Measurements from ENCODE around the gene SIK3.
"Not testable (repeated sequence)": the region's sequence is repeated elsewhere in the genome, so short reads cannot be mapped to it uniquely, and the experiment has no call there.

Gene SIK3

DNA sequence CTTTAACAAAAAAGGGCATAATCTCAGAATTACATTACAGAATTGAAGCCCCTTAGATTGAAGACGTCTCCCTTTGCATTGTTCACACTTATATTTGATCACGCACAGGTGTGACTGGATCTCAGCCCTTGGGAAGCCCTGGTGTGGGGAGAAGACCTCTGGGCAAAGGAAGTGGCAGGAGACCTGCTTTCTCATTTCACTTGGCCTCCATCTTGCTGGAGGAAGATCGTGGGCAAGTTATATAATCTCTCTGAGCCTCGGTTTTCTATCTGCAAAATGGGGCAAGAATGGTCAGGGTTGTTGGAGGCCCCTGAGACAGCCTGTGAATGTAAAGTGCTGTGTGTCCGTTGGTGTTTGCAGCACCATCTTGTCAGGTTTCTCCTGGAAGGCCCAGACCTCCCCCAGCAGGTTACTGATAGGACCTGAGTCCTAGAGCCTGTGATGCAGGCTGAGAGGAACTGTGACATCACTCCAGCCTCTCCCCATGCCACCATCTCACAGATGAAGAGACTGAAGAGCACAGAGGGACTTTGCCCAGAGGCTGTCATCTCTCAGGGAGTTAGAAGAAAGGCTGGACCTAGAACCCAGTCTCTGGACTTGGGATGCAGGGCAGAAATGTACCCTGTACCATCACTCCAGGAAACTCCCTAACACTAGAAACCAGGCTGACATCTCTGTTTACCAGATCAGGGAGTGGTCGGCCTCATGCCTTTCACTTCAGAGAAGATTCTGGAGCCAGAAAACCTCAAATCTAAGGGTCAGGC, 259.7 kb downstream of the SIK3 start:
- DNase-seq (ENCODE audit: low spot score): no peak

DNA sequence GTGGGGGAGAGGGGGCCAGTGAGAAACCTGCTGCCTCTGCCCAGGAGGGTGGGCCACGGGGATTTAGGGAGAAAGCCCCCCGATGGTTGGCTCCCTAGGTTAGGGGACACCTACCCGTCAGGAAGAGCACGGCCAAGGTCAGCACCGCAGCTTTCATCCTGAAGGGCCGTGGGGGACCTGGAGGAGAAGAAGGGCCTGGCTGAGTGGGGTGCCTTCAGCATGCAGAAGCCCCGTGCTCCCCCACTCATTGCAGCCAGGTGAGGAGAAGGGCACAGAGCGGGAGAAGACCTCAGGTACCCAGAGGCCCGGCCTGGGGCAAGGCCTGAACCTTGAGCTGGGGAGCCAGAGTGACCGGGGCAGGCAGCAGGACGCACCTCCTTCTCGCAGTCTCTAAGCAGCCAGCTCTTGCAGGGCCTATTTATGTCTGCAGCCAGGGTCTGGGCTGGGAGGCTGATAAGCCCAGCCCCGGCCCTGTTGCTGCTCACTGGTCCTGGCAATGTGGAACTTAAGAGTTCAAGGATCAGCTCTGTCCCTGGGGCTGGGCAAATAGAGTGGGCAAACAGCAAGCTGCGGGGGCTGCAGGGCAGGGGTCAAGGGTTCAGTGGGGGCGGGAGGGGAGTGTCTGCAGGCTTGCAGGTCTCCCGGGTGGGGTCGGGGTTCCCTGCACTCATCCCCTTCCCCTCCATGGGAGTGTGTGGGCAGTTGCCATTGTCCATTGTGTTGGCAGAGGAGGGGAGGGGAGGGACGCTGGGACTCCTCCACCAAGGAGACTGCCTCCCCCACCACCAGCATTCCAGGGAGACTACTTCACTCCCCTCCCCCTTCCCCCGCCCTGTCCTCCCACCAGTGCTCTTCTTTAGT, 260.8 kb downstream of the SIK3 start, which contains the start of gene APOA1:
TSS of gene APOA1 (minus strand) at position 392 of the 861 bp plus-strand sequence. CDS start at position 157, 235 bp downstream.
- no peak for DNase-seq (ENCODE audit: low spot score)

DNA sequence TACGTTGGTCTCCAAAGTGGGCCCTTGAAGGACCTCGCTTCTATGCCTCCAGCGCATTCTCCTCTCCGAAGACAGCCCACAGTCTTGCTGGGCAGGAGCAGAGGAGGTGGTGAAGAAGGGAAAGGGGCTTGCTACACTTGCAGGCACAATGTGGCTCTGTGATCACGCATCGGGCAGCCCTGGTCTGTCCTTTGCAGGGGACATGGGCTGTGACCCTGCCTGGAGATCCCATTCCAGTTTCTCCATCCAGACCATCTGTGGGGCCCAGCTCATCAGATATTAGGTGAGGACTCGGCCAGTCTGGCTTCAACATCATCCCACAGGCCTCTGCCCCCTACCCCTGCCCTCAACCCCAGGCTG, 261.6 kb downstream of the SIK3 start:
- no peak for DNase-seq (ENCODE audit: low spot score)

DNA sequence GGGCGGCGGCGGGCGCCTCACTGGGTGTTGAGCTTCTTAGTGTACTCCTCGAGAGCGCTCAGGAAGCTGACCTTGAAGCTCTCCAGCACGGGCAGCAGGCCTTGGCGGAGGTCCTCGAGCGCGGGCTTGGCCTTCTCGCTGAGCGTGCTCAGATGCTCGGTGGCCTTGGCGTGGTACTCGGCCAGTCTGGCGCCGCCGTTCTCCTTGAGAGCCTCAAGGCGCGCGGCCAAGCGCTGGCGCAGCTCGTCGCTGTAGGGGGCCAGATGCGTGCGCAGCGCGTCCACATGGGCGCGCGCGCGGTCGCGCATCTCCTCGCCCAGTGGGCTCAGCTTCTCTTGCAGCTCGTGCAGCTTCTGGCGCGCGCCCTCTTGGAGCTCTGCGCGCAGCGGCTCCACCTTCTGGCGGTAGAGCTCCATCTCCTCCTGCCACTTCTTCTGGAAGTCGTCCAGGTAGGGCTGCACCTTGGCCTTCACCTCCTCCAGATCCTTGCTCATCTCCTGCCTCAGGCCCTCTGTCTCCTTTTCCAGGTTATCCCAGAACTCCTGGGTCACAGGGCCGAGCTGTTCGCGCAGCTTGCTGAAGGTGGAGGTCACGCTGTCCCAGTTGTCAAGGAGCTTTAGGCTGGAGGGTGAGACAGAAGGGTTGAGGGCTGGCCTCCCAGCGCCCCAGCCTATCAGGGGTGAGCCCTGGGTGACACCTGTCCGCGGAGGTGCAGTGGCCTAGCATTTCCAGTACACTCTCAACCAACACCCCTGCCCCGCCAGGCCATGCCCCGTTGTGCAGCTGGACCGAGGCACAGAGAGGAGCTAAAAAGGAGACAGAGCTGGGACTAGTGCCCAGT, 262.2 kb downstream of the SIK3 start:
- DNase-seq (ENCODE audit: low spot score): peak; percentile 98

DNA sequence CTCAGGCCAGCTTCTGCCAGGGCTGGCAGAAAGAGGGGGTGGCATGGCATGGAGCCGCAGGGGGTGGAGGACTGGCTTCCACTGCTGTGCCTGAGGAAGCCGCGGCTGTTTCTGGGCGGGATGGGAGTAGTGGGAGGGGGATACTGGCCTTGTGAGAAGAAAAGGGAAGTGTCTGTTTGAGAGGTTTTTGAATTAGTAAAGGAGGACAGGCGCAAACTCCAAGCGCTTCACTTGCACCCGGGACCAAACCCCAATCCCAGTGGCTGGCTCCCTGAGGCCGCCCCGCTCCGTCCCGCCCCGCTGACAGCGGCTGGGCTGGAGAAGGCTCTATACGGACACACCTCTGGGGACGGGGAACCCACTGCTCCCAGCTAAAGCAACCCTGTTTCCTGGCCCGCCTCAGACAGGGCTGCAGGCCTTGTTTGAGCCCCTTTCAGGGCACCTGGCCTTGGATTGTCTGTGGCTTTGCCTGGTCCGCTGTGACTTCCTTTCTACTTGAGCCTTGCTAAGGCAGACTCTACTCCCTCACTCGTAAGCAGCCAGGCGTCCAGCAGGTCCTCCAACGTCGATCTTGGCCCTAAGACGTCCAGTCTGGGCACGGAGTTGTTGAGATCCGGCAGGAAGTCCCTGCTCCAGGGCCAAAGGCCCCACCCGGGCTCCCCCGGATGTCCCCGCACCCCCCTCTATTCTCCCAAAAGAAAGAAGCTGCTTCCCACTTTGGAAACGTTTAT, 263.0 kb downstream of the SIK3 start:
- no peak for DNase-seq (ENCODE audit: low spot score)

DNA sequence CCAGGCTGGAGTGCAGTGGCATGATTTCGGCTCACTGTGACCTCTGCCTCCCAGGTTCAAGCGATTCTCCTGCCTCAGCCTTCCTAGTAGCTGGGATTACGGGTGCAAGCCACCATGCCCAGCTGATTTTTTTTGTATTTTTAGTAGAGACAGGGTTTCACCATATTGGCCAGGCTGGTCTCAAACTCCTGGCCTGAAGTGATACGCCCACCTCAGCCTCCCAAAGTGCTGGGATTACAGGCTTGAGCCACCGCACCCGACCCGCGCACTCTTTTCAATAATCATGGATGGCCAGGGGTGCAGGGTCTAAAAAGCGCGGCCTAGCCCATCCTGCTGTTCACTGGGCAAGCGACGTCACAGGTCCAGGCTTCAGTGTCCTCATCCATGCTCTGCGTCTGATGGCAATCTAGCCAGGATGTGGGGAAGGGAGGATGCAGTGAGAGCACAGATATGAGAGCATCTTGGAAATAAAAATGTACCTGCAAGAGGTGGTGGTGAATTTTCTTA, 263.6 kb downstream of the SIK3 start:
- not testable (repeated sequence) for DNase-seq (ENCODE audit: low spot score)

DNA sequence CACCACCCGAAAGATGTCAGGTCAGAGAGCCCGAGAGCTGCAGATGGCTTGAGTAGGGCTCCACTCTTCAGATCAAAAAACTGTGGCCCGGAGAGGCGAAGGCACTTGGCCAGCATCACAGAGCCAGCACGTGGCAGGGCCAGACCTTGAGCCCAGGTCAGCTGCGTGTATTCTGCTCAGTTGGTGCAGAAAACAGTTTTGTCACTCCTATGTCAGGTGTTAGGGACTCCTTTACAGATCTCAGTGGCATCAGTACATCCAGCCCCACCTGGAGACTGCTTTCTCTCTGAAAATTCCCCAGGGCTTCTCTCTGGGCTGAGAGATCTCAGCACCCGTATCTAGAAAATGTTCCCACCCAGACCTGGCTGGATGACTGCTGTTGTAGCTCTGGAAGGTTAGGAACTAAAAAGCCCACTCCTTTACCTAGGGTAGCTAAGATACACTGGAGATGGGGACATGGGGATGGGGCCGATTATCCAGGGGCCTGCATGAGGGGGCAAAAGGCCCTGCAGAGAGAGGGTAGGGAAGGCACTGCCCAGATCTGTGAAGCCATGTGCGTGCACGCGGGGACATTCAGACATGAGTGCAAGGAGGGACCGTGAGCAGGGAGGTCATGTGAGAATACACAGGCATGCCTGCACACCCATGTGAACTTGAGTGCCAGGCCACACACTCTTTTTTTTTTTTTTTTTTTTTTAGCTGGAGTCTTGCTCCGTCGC, 264.3 kb downstream of the SIK3 start:
- no peak for DNase-seq (ENCODE audit: low spot score)

DNA sequence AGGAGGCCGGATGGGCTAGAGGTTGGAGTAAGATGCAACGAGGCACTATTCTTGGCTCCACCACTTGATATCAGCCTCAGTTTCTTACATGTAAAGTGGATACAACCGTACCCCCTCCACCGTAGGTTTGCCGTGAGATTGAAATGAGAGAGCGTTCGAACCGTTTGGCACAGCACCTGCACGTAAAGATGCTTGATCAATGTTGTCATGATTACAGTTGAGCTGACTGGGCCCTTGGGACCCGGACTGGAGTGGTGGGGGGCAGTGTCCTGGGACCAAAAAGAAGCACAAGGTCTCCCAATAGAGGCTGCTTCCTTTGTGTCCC, 264.8 kb downstream of the SIK3 start:
- DNase-seq (ENCODE audit: low spot score): no peak

DNA sequence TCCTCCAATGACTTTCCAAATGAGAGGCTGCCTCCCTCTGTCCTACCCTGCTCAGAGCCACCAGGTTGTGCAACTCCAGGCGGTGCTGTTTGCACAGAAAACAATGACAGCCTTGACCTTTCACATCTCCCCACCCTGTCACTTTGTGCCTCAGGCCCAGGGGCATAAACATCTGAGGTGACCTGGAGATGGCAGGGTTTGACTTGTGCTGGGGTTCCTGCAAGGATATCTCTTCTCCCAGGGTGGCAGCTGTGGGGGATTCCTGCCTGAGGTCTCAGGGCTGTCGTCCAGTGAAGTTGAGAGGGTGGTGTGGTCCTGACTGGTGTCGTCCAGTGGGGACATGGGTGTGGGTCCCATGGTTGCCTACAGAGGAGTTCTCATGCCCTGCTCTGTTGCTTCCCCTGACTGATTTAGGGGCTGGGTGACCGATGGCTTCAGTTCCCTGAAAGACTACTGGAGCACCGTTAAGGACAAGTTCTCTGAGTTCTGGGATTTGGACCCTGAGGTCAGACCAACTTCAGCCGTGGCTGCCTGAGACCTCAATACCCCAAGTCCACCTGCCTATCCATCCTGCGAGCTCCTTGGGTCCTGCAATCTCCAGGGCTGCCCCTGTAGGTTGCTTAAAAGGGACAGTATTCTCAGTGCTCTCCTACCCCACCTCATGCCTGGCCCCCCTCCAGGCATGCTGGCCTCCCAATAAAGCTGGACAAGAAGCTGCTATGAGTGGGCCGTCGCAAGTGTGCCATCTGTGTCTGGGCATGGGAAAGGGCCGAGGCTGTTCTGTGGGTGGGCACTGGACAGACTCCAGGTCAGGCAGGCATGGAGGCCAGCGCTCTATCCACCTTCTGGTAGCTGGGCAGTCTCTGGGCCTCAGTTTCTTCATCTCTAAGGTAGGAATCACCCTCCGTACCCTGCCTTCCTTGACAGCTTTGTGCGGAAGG, 265.6 kb downstream of the SIK3 start:
- DNase-seq (ENCODE audit: low spot score): no peak

DNA sequence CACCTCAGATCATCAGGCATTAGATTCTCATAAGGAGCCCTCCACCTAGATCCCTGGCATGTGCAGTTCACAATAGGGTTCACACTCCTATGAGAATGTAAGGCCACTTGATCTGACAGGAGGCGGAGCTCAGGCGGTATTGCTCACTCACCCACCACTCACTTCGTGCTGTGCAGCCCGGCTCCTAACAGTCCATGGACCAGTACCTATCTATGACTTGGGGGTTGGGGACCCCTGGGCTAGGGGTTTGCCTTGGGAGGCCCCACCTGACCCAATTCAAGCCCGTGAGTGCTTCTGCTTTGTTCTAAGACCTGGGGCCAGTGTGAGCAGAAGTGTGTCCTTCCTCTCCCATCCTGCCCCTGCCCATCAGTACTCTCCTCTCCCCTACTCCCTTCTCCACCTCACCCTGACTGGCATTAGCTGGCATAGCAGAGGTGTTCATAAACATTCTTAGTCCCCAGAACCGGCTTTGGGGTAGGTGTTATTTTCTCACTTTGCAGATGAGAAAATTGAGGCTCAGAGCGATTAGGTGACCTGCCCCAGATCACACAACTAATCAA, 266.4 kb downstream of the SIK3 start:
- DNase-seq (ENCODE audit: low spot score): no peak

DNA sequence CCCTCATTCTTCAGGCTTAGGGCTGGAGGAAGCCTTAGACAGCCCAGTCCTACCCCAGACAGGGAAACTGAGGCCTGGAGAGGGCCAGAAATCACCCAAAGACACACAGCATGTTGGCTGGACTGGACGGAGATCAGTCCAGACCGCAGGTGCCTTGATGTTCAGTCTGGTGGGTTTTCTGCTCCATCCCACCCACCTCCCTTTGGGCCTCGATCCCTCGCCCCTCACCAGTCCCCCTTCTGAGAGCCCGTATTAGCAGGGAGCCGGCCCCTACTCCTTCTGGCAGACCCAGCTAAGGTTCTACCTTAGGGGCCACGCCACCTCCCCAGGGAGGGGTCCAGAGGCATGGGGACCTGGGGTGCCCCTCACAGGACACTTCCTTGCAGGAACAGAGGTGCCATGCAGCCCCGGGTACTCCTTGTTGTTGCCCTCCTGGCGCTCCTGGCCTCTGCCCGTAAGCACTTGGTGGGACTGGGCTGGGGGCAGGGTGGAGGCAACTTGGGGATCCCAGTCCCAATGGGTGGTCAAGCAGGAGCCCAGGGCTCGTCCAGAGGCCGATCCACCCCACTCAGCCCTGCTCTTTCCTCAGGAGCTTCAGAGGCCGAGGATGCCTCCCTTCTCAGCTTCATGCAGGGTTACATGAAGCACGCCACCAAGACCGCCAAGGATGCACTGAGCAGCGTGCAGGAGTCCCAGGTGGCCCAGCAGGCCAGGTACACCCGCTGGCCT, 267.9 kb downstream of the SIK3 start:
- no peak for DNase-seq (ENCODE audit: low spot score)

DNA sequence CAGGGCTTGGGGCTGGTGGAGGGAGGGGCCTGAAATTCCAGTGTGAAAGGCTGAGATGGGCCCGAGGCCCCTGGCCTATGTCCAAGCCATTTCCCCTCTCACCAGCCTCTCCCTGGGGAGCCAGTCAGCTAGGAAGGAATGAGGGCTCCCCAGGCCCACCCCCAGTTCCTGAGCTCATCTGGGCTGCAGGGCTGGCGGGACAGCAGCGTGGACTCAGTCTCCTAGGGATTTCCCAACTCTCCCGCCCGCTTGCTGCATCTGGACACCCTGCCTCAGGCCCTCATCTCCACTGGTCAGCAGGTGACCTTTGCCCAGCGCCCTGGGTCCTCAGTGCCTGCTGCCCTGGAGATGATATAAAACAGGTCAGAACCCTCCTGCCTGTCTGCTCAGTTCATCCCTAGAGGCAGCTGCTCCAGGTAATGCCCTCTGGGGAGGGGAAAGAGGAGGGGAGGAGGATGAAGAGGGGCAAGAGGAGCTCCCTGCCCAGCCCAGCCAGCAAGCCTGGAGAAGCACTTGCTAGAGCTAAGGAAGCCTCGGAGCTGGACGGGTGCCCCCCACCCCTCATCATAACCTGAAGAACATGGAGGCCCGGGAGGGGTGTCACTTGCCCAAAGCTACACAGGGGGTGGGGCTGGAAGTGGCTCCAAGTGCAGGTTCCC, 268.6 kb downstream of the SIK3 start, which contains the start of gene APOC3:
TSS of gene APOC3 (plus strand) at position 383 of the 659 bp plus-strand sequence. CDS start 676 bp downstream, outside the sequence.
- no peak for DNase-seq (ENCODE audit: low spot score)

DNA sequence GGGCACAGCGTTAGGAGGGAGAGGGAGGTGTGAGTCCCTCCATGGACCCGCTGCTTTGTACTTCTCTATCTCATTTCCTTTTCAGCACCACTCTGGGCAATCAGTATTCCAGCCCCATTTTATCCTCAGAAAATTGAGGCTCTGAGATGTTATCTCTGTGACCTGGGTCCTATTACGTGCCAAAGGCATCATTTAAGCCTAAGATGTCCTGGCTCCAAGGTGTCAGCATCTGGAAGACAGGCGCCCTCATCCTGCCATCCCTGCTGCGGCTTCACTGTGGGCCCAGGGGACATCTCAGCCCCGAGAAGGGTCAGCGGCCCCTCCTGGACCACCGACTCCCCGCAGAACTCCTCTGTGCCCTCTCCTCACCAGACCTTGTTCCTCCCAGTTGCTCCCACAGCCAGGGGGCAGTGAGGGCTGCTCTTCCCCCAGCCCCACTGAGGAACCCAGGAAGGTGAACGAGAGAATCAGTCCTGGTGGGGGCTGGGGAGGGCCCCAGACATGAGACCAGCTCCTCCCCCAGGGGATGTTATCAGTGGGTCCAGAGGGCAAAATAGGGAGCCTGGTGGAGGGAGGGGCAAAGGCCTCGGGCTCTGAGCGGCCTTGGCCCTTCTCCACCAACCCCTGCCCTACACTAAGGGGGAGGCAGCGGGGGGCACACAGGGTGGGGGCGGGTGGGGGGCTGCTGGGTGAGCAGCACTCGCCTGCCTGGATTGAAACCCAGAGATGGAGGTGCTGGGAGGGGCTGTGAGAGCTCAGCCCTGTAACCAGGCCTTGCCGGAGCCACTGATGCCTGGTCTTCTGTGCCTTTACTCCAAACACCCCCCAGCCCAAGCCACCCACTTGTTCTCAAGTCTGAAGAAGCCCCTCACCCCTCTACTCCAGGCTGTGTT, 269.4 kb downstream of the SIK3 start:
- DNase-seq (ENCODE audit: low spot score): no peak

DNA sequence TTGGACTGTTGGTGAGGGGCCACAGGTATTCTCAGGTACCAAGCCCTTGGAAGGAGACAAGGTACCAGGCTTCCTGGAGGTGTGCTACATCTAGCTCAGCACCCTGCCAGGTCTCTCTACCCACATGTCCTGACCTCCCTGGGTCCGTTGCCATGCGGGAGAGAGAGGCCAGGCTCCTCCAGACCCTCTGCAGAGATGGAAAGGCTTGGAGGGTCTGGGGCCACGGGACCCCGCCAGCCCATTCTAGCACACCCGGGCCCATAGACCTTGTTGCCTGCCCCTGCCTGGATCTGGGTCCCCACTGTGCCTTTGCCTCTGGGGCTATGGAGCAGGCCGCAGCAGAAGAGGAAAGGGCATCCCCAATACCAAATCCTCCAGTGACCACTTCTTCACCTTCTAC, 270.8 kb downstream of the SIK3 start:
- DNase-seq (ENCODE audit: low spot score): no peak

DNA sequence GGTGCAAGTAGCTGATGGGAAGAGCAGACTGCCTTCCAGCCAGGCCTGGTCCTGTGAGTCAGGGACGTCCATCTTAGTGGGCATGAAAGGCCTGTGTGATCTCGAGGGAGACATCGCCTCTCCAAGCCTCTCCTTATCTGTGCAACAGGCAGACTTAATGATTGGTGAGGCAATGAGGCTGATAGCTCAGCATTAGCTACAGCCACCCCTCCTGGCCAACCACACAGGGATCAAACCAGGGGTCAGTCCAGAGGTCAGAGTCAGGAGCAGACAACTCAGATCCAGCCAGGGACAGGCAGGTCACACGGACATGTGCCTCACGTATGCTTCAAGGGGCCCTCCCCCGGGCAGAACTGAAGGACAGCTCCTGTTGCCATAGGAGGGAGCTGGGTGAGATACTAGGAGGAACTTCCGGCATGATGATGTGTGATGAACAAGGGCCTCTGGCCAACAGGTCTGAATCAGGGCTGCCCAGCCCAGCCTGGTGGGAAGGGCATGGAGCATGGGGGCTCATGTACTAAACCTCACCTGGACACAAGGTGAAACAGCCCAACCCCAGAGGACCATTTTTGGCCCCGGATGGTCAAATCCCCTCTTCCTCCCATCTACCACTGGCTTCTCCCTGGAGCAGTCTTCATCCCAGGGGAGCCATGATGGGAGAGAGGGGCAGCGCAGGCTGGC, 271.3 kb downstream of the SIK3 start:
- no peak for DNase-seq (ENCODE audit: low spot score)
